ENCODE data around the gene ZCCHC4.

Gene ZCCHC4

DNA sequence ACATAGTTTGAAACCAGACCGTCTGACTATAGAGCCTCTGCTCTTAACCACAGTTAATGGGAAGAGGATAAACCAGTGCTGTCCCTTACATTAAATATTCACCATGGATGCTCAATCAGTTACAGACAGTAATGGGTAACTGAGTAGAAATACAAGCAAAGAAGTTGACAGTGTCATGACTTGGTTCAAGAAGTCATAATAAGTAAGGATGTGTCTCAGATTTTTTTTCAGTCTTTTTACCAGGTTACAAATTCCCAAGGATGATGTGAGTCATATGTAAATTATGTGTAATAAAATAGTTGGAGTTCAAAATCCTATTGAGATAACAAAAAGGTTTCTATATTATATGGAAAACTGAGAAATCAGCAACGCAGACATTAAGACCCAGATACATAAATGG is 31.1 kb downstream of the ZCCHC4 start:
- Histone ChIP-seq H3K9me3 (ENCODE audit: control insufficient read depth, insufficient read depth, low read length) (no peaks in the 10 kb centered on the region), H3K27ac (ENCODE audit: low read depth, low read length) (no peak overlapping the region), H3K4me1 (ENCODE audit: control insufficient read depth, low read length) (no peaks in the 10 kb centered on the region), H3K4me3 (ENCODE audit: low read length) (no peak overlapping the region), H3K27me3 (ENCODE audit: control insufficient read depth, low read length) (no peaks in the 10 kb centered on the region), H3K36me3 (ENCODE audit: control insufficient read depth, low read length) (peaks cover 8% of the 10 kb centered on the region; the same call in 1 of the 2 replicates), H4K20me1 (ENCODE audit: control insufficient read depth, insufficient read depth, low read depth, low read length) (no peaks in the 10 kb centered on the region), H3F3A (ENCODE audit: control insufficient read depth, insufficient read depth) (no peaks in the 10 kb centered on the region), H3K79me2 (ENCODE audit: control insufficient read depth, low read length) (no peaks in the 10 kb centered on the region), H3K4me2 (ENCODE audit: low read length) (no peak overlapping the region), H3K9me2 (replicated peaks; ENCODE audit: control insufficient read depth, low read length) (no peaks in the 10 kb centered on the region)
- TF ChIP-seq EZH2phosphoT487 (IDR thresholded peaks at IDR 0.05; ENCODE audit: borderline replicate concordance, low read length) = no peak
- TF ChIP-seq, protein P1, sequence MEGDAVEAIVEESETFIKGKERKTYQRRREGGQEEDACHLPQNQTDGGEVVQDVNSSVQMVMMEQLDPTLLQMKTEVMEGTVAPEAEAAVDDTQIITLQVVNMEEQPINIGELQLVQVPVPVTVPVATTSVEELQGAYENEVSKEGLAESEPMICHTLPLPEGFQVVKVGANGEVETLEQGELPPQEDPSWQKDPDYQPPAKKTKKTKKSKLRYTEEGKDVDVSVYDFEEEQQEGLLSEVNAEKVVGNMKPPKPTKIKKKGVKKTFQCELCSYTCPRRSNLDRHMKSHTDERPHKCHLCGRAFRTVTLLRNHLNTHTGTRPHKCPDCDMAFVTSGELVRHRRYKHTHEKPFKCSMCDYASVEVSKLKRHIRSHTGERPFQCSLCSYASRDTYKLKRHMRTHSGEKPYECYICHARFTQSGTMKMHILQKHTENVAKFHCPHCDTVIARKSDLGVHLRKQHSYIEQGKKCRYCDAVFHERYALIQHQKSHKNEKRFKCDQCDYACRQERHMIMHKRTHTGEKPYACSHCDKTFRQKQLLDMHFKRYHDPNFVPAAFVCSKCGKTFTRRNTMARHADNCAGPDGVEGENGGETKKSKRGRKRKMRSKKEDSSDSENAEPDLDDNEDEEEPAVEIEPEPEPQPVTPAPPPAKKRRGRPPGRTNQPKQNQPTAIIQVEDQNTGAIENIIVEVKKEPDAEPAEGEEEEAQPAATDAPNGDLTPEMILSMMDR (IDR thresholded peaks at IDR 0.05; ENCODE audit: low read depth, low read length, poor library complexity, severe bottlenecking) = no peak

DNA sequence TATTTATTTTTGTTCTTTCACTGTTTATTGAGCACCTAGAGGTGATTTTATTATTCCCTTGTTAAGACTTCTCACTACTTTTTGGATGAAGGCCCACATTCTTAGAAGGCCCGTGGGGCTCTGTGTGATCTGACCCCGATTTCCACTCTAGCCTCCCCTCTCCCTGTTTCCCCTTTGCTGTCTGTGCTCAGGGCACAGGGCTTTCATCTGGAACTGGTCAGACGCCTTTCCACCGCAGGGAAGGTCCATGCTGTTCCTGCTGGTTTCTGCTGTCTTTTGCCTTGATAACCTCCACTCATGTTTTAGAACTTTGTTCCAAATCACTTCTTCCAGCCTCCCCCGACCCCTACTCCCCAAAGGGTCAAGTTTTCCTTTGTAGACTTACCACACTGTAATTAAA is 33.2 kb downstream of the ZCCHC4 start:
- H4K20me1 ChIP-seq (ENCODE audit: control insufficient read depth, insufficient read depth, low read depth, low read length) = no peaks in the 10 kb centered on the region
- no peaks in the 10 kb centered on the region for H3K9me2 ChIP-seq (replicated peaks; ENCODE audit: control insufficient read depth, low read length)
- no peak overlapping the region for H3K4me3 ChIP-seq (ENCODE audit: low read length)
- H3K9me3 ChIP-seq (ENCODE audit: control insufficient read depth, insufficient read depth, low read length) = no peaks in the 10 kb centered on the region
- no peak overlapping the region for H3K4me2 ChIP-seq (ENCODE audit: low read length)
- no peaks in the 10 kb centered on the region for H3K4me1 ChIP-seq (ENCODE audit: control insufficient read depth, low read length)
- no peak overlapping the region for H3K27ac ChIP-seq (ENCODE audit: low read depth, low read length)
- no peaks in the 10 kb centered on the region for H3K27me3 ChIP-seq (ENCODE audit: control insufficient read depth, low read length)
- TF ChIP-seq EZH2phosphoT487 (IDR thresholded peaks at IDR 0.05; ENCODE audit: borderline replicate concordance, low read length) = no peak
- TF ChIP-seq, protein P1 (IDR thresholded peaks at IDR 0.05; ENCODE audit: low read depth, low read length, poor library complexity, severe bottlenecking) = no peak
- peaks cover 5% of the 10 kb centered on the region; the same call in 1 of the 2 replicates for H3K36me3 ChIP-seq (ENCODE audit: control insufficient read depth, low read length)
- H3K79me2 ChIP-seq (ENCODE audit: control insufficient read depth, low read length) = no peaks in the 10 kb centered on the region
- no peaks in the 10 kb centered on the region for H3F3A ChIP-seq (ENCODE audit: control insufficient read depth, insufficient read depth)

DNA sequence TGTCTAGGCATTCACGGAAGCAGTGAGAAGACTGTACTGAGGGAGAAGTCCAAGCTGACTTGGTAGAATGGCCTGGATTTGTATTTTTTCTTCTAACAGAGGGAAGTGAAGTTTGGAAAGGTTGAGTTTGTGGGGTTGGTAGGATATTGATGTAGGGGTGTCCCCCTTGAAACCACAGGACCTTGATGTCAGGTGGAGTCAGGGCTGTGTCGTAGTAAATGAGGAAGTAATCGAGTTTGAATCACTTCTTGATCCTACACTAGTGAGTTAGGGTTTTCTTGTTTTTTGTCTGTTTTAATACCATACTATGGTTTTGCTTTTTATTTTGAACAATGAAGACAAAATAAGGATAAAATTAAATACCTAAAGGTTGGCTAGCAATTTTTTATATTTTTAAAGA is 34.3 kb downstream of the ZCCHC4 start:
- Histone ChIP-seq H3K27me3 (ENCODE audit: control insufficient read depth, low read length) (no peaks in the 10 kb centered on the region), H3K36me3 (ENCODE audit: control insufficient read depth, low read length) (peaks cover 5% of the 10 kb centered on the region; the same call in 1 of the 2 replicates), H3F3A (ENCODE audit: control insufficient read depth, insufficient read depth) (no peaks in the 10 kb centered on the region), H3K4me1 (ENCODE audit: control insufficient read depth, low read length) (no peaks in the 10 kb centered on the region), H3K27ac (ENCODE audit: low read depth, low read length) (no peak overlapping the region), H3K4me3 (ENCODE audit: low read length) (no peak overlapping the region), H3K4me2 (ENCODE audit: low read length) (no peak overlapping the region), H3K9me2 (replicated peaks; ENCODE audit: control insufficient read depth, low read length) (no peaks in the 10 kb centered on the region), H3K79me2 (ENCODE audit: control insufficient read depth, low read length) (no peaks in the 10 kb centered on the region), H3K9me3 (ENCODE audit: control insufficient read depth, insufficient read depth, low read length) (no peaks in the 10 kb centered on the region), H4K20me1 (ENCODE audit: control insufficient read depth, insufficient read depth, low read depth, low read length) (no peaks in the 10 kb centered on the region)
- TF ChIP-seq EZH2phosphoT487 (IDR thresholded peaks at IDR 0.05; ENCODE audit: borderline replicate concordance, low read length) = no peak

DNA sequence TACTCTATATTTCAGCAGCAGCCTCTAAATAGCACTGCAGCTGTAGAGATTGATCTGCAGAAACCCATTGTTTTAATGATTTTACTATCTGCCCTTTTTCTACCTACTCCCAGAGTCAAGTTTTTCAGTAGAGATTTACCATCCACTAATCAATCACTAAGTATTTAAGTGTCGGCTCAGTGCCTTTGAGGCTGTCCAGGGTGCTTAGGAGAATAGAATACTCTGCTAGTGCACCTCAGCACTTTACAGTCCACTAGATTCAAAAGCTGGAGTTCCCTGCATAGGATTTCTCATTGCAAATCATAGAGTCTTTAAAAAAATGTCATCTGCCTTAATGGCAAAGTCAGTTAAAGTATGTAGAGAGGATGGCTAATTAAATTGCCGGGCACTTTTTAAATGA is 34.9 kb downstream of the ZCCHC4 start:
- H3K36me3 ChIP-seq (ENCODE audit: control insufficient read depth, low read length) = peaks cover 5% of the 10 kb centered on the region; the same call in 1 of the 2 replicates

More for the DNA sequence above, 34.9 kb downstream of the ZCCHC4 start:
- no peak overlapping the region for H3K4me3 ChIP-seq (ENCODE audit: low read length)
- no peak overlapping the region for H3K27ac ChIP-seq (ENCODE audit: low read depth, low read length)
- H3F3A ChIP-seq (ENCODE audit: control insufficient read depth, insufficient read depth) = no peaks in the 10 kb centered on the region
- H3K9me3 ChIP-seq (ENCODE audit: control insufficient read depth, insufficient read depth, low read length) = no peaks in the 10 kb centered on the region
- no peaks in the 10 kb centered on the region for H3K9me2 ChIP-seq (replicated peaks; ENCODE audit: control insufficient read depth, low read length)
- no peaks in the 10 kb centered on the region for H3K4me1 ChIP-seq (ENCODE audit: control insufficient read depth, low read length)
- no peak overlapping the region for H3K4me2 ChIP-seq (ENCODE audit: low read length)
- no peaks in the 10 kb centered on the region for H3K27me3 ChIP-seq (ENCODE audit: control insufficient read depth, low read length)
- H4K20me1 ChIP-seq (ENCODE audit: control insufficient read depth, insufficient read depth, low read depth, low read length) = no peaks in the 10 kb centered on the region
- no peaks in the 10 kb centered on the region for H3K79me2 ChIP-seq (ENCODE audit: control insufficient read depth, low read length)
- no peak for TF ChIP-seq EZH2phosphoT487 (IDR thresholded peaks at IDR 0.05; ENCODE audit: borderline replicate concordance, low read length)
- TF ChIP-seq, protein P1 (IDR thresholded peaks at IDR 0.05; ENCODE audit: low read depth, low read length, poor library complexity, severe bottlenecking) = no peak
